NT2/D1 (cell line): ENCODE results near the gene CACNA2D1.

Source experiments
- SUZ12 ChIP-seq: IDR thresholded peaks from 2 replicates; pipeline ENCODE4 v1.6.1; 2011; ENCODE audit not compliant: insufficient read length, insufficient read depth; ENCODE audit errors: extremely low read depth
- YY1 ChIP-seq: IDR thresholded peaks from 2 replicates; pipeline ENCODE4 v1.6.1; 2011; ENCODE audit not compliant: insufficient read length, insufficient read depth
- ZNF274 ChIP-seq: IDR thresholded peaks from 2 replicates; pipeline ENCODE4 v1.6.1; 2011; ENCODE audit warnings: mild to moderate bottlenecking, low read depth, low read length

DNA sequence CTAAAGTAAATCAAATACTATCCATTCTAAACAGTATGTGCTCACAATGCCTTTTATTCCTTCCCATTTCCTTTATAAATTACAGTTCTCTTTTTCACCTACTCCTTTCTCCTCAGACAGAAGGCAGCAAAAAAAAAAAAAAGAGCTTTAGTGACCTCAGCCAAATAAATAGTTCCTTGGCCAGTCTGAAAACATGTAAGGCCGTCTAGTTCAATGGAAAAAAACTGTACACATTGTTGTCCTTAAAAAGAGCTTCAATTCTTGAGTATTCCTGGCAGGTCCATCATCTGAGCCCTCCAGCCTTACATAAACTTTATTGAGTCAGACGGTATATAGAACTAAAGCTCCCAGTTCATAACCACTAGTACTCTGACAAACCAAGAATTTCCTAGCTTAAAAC lies 185.4 kb downstream of the CACNA2D1 start:
- no peak for TF ChIP-seq YY1
- no peak for TF ChIP-seq ZNF274
- TF ChIP-seq SUZ12, result no peak
